Erythroblast (primary cell): Measurements from ENCODE around the gene ACSM6.
"Not testable (repeated sequence)": the region's sequence is repeated elsewhere in the genome, so short reads cannot be mapped to it uniquely, and the experiment has no call there.

Experiments
- DNase-seq, 2 experiments: peaks; one replicate each; lab custom pipeline; 2025; lab: John Stamatoyannopoulos, UW
- GATA1 ChIP-seq: IDR thresholded peaks from 2 replicates; pipeline ENCODE4 v1.6.1; 2011; ENCODE audit warnings: low read depth, mild to moderate bottlenecking, control low read depth, low read length, moderate library complexity
- POLR2A ChIP-seq: IDR thresholded peaks from 2 replicates; pipeline ENCODE4 v1.6.1; 2011; ENCODE audit warnings: mild to moderate bottlenecking, low read length

ACSM6 gene

DNA sequence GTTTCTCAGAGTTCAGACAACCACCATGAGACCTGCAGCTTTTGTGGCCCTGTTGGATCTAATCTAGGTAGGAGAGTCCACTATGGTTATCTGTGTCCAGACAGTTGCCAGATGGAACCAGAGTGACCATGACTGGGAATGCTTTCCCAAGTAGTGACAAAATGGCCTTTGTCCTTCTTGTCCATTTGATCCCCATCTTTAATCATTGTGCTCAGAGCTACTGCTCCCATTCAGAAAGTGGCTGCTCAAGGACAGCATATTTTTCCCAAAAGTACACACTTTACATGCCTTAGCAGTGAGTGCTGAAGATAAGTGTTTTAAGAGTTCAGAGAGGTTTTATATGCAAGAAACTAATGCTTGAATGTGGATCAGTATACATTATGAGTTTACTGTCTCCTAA is 5.4 kb upstream of the ACSM6 start:
- no peak for DNase-seq

GRCh38 chr10:95196046-95196445 is 2.0 kb downstream of the ACSM6 start:
- no peak for DNase-seq
- TF ChIP-seq POLR2A = no peak
- TF ChIP-seq GATA1 = no peak

More for the DNA sequence above, 5.4 kb upstream of the ACSM6 start:
- TF ChIP-seq GATA1 = no peak
- TF ChIP-seq POLR2A = no peak

DNA sequence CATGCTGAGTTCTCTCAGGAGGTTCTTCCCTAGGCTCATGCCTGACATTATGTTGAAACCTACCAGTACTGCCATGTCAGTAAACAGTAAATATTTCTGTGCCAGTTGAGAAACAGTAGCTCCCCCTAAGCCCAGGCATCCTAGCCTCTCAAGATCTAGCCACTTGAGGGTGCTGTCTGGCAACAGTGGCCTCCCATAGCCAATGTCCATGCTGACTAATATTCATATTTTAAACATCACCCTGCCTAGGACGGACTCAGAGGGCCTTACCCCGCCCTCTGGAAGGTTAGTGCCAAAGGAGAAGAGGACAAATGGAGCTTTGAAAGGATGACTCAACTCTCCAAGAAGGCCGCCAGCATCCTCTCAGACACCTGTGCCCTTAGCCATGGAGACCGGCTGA is 7.7 kb downstream of the ACSM6 start:
- TF ChIP-seq POLR2A (no peak), GATA1 (no peak)
- DNase-seq = no peak

DNA sequence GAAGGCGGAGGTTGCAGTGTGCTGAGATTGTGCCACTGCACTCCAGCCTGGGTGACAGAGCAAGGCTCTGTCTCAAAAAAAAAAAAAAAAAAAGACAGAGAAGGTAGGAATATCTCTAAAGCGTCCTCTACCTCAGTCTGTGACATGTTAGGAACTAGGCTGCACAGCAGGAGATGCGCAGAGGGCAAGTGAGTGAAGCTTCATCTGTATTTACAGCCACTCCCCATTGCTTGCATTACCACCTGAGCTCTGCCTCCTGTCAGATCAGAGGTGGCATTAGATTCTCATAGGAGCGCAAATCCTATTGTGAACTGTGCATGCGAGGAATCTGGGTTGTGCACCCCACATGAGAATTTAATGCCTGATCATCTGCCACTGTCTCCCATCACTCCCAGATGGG is 8.8 kb downstream of the ACSM6 start:
- DNase-seq = not testable (repeated sequence)

GRCh38 chr10:95208702-95209391 is 14.8 kb downstream of the ACSM6 start:
- TF ChIP-seq POLR2A (no peak), GATA1 (no peak)
- no peak for DNase-seq

GRCh38 chr10:95209509-95210127 is 15.6 kb downstream of the ACSM6 start:
- DNase-seq = no peak
- TF ChIP-seq POLR2A = no peak
- TF ChIP-seq GATA1 = no peak

DNA sequence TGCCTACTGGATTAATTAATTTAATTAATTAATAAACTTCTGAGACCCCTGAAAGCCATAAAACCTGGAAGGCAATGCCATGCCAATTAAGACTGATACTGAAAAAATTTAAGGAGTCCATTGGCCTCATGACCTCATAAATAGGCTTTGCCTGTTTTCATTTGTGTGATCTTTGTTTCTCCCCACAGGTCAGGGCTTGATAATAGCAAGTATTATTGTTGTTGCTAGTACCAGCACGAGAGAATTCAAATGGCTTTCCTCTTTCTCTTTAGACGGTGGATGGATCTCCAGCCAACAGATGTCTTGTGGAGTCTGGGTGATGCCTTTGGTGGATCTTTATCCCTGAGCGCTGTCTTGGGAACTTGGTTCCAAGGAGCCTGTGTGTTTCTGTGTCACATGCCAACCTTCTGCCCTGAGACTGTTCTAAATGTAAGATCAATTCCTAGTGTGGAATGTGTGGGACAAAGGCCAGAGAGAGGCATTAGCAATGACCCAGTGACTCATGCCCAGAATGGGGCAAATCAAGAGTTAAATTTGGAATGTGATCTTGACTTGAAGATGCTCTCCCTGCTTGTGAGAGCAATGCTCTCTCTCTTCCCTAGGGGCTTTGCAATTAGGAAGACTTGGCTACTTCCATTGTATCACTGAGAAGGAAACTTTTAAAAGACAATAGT is 17.7 kb downstream of the ACSM6 start:
- TF ChIP-seq POLR2A (no peak), GATA1 (no peak)
- no peak for DNase-seq

- DNase-seq = no peak
- no peak for TF ChIP-seq GATA1
- no peak for TF ChIP-seq POLR2A
Observed at GRCh38 chr10:95214369-95214768, 20.3 kb downstream of the ACSM6 start.

GRCh38 chr10:95214793-95215192 is 20.8 kb downstream of the ACSM6 start:
- TF ChIP-seq GATA1 (no peak), POLR2A (no peak)
- DNase-seq = no peak

- no peak for DNase-seq
- no peak for TF ChIP-seq POLR2A
- TF ChIP-seq GATA1 = no peak
Observed at GRCh38 chr10:95217476-95217875, 23.4 kb downstream of the ACSM6 start.

- no peak for TF ChIP-seq POLR2A
- TF ChIP-seq GATA1 = no peak
- no peak for DNase-seq
Observed at GRCh38 chr10:95220539-95220938, 26.5 kb downstream of the ACSM6 start.

DNA sequence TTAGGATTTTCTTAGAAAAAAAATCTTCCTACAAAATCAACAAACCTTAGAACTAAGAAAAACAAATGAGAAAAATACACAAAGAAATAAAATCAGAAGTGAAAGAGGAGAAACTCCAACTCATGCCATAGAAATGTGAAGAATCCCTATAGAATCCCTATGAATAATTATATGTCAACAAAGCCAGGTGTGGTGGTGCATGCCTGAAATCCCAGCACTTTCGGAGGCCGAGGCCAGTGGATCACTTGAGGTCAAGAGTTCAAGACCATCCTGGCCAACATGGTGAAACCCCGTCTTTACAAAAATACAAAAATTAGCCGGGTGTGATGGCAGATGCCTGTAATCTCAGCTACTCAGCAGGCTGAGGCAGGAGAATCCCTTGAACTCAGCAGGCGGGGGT is 27.1 kb downstream of the ACSM6 start:
- DNase-seq = no peak
- TF ChIP-seq POLR2A = no peak
- TF ChIP-seq GATA1 = no peak

DNA sequence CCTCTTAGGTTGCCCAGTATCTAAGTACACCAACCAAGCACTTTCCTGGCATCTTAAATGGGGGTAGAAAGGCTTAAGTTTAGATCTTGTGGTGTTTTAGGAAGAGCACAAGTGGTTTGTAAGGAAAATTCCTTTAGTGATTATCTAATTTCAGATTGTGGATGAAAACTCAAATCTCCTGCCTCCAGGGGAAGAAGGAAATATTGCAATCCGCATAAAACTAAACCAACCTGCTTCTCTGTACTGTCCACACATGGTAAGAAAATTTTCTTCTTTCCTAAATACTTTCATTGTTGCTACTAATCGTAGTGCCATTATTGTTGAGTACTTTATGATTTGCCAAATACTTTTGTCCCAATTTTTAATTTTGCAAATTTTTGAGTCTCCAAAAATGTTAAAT is 31.1 kb downstream of the ACSM6 start:
- TF ChIP-seq GATA1 (no peak), POLR2A (no peak)
- DNase-seq = no peak

DNA sequence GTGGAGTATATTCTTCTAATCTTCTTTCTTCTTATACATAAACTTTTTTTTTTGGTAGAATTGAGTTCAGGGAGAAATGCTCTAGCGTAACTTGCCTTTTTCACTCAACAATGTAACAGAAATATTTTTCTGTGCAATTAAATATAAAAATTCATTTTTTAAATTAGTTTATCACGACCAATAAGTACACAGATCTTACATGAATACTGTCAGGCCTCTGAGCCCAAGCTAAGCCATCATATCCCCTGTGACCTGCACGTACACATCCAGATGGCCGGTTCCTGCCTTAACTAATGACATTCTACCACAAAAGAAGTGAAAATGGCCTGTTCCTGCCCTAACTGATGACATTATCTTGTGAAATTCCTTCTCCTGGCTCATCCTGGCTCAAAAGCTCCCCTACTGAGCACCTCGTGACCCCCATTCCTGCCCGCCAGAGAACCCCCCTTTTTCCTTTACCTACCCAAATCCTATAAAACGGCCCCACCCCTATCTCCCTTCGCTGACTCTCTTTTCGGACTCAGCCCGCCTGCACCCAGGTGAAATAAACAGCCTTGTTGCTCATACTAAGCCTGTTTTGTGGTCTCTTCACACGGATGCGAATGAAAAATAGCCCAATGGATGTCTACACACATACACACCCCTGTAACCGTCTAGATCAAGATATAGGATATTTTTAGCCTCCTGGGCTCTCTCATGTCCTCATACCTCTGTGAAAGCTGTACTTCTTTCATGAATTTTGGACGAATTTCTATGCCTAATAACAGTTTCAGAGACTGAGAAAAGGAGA is 35.1 kb downstream of the ACSM6 start:
- not testable (repeated sequence) for DNase-seq
